ENCODE results near the gene DTD1.

Gene DTD1

DNA sequence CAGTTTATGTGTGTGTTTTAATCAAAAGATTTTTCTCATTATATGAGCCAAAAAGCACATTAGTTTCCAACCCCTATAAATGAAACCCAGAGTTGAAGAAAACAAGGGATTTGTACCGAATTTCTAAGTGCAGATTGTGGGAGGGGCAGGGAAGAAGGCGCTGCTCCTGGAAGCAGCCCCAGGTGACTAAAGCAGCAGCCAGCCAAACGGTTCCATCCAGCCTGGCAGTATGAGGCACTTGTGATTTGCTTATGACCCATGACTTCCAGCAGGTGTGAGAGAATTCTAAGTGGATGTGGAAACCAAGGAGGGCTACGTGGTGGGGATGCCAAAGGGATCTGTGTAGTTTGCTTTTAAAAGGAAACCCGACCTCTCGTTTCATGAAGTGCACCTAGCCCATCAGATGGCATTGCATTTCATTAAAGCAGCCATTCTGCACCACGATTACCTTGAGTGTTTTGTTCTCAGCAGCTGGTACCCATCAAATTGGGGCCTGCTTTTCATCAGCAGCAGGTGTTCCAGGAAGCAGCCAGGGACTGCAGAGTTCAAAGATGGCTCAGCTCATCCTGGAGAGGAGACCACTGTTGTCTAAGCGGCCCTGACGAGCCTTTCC, 79.1 kb downstream of the DTD1 start:
- no peak for DNase-seq

DNA sequence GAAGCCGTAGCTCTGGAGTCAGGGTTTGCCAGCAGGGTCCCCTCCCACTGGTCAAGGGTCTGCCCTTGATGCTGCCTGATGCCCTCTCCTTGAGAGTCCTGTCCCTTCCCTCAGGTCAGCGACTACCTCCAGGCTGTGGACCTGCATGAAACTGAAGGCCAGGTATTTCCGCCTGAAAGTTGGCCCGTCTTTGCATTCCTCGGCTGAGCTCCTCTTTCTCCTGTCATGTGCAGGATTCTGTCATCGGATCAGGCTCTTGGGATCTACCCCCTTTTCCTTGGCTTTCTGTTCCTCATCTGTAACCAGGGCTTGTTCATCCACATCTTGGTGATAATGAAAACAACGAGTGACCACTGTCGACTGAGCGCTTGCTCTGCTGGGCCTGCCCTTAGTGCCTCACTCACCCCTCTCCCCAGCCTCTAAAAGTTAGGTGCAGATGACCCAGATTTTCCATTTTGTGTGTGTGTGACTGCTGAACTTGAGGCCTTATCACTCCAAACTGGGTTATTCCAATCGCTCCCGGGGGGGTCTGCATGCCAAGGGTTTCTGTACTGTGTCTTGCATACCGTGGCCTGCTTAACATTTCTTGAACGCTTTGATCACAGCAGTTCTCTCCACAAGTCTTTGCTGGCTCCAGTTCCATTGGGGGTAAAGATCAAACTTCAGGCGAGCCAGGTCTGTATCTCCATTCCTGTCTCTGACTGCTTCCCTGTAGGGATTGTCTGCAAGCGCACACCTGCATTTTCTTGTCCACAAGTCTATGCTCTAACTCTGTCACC, 81.6 kb downstream of the DTD1 start:
- no peak for DNase-seq

DNA sequence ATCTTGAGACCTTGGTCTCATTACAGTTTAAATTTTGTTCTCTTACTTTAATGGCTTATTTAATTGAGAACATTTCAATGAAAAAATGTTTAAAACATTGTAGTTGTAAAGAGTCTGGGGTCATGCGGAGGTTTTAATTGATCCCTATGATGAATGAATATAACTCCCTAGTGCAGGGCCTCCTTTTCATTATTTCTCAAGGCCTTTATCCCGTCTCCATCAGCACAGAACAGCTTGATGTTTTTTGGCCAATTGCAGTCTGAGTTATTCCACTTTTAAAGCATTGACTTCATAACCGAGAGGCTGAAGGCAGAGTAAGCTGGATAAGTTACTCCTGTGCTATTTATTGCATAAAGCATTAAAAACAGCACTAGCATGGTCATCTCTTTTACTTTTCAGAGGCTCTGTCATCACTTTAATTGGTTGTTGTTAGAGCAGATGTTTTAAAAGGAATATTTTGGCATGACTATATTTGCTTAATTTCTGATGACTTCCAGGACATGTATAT, 83.4 kb downstream of the DTD1 start:
- DNase-seq = no peak

DNA sequence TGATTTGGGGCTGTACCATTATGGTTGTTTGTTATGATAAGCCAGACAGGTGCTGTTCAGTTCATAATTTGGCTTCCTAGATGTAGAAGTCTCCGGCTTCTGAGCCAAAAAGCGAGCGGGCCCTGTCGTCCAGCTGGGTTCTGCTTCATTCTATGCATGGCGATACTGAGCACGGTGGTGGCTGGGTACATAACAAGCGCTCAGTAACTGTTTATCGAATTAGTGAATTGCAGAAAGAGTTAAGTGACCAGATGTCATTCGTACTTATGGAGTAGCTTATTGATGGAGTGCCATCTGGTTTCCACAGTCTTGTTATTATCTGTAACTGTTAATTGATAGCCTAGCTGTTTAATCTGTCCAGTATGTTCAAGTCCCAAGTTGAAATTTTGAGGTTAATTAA, 85.0 kb downstream of the DTD1 start:
- no peak for DNase-seq

- DNase-seq = no peak
These were observed 88.5 kb downstream of the DTD1 start for GRCh38 chr20:18676396-18676795.

DNA sequence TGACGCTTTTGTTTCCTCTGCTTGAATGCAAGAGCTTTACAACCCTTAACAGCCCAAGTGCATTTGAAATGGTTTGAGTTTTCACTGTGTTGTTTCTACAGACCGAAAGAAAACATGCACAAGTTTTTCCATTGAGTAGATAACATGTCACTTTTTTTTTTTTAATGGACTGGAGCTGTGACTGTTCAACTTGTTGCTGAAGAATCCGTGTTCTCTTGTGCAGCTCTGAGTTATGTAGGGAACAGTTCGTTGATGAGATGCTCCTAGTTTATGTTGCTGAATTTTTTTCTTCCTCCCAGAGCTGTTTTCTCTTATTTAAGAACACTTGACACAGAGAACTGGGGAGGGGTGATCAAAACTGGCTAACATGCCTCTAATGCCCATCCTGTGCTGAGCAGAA, 89.3 kb downstream of the DTD1 start:
- DNase-seq = no peak

GRCh38 chr20:18678549-18679419, 90.9 kb downstream of the DTD1 start:
- no peak for DNase-seq

GRCh38 chr20:18683839-18684238, 96.0 kb downstream of the DTD1 start:
- DNase-seq = no peak

GRCh38 chr20:18684775-18685174, 96.9 kb downstream of the DTD1 start:
- no peak for DNase-seq

GRCh38 chr20:18685406-18685805, 97.6 kb downstream of the DTD1 start:
- DNase-seq = no peak

DNA sequence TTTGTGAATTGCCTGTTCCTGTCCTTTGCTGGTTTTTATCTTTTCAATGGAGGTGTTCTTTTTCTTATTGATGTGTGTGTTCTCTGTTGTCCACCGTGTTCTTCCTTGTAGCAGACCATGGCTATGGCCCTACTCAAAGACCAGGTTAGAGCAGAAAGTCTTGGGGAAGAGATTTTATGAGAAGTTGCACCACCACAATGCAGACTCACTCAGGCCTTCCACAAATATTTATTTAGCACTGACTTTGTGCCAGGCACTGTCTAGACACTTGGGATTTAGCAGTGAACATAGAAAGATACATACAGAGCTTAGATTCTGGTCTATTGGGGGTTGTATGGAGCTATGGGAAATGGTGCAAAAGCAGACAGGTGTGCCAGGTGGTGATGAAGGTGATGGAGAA, 98.8 kb downstream of the DTD1 start:
- no peak for DNase-seq

DNA sequence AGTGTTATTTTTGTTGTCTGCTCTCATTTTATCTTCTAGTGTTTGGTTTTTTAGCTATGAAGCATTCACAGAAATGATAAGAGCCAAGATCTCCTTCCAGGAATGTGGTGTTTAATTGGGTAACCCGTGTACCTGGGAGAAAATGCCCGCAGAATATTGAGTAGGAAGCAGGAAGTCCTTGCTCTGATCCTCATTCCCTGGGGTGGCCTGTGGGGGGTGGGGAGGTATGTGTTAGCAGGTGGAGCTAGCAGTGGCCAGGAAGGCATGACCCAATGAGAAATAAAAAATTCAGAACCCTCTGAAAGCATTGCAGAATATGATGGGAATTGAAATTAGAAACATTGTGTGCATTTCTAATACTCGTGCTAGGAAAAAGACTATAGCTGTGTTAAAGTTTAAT, 100.8 kb downstream of the DTD1 start:
- no peak for DNase-seq

DNA sequence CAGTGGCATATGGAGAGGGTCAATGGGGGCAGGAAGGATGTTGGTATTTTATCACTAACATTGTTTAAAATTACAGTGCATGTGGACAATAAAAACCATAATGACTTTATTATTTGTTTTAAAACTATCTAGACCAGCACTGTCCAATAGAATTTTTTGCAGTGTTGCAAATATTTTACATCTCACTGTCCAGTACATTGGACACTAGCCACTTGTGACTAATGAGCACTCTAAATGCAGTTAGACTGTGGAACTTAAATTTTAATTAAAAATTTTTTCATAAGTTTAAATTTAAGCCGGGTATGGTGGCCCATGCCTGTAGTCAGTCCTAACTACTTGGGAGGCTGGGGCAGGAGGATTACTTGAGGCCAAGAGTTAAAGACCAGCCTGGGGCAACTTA, 101.7 kb downstream of the DTD1 start:
- no peak for DNase-seq

DNA sequence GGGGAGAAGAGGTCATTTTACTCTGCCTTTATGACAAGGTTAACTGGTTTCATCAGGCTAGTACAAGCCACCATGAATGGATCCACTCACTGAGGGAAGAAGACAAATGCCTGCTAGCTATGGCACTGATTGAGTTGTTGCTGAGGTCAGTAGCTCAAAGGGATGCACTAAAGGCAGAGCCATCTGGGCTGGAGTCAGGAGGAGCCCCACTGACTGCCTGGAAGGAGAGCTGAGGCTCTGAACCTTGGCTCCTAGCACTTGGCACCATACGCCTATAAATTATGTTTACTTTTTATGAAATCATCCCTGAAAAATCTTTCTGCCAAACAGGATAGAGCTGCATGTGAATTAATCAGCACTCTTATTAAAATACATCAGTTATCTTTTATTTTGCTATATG, 104.6 kb downstream of the DTD1 start:
- DNase-seq = no peak

DNA sequence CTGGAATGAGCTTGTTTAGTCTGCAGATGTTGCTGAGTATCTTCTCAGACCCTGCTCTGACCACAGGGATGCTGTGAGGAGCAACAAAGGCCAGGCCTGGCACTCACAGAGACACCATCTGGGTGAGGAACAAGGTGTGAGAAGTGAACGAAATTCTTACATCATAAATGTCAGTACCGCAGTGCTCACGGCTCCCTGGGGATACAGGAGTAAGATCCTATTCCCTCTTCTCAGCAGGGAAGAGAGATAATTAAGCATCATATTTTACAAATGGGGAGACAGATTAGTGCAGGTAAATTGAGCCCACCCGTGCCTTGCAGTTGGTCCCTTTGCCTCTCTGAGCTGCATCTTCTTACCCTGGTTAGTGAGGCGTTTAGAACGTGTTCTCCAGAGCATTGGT, 106.2 kb downstream of the DTD1 start:
- no peak for DNase-seq

DNA sequence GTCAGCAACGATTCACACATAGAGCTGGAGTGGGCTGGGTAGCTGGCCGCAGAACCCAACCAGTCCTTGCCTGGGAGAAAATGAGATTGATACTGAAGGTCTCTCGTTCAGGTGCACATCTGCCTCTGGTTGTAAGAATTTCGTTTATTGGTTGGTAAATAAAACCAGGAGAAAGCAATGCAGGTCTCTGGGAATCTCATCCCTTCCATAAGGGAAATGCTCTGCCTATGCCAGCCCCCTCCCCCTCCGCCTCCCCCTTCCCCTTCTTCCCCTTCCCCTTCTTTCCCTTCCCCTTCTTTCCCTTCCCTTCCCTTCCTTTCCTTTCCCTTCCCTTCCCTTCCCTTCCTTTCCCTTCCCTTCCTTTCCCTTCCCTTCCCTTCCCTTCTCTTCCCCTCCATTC, 107.3 kb downstream of the DTD1 start:
- no peak for DNase-seq

GRCh38 chr20:18698735-18699380, 111.0 kb downstream of the DTD1 start:
- DNase-seq = no peak

GRCh38 chr20:18701969-18702368, 114.1 kb downstream of the DTD1 start:
- DNase-seq = no peak

DNA sequence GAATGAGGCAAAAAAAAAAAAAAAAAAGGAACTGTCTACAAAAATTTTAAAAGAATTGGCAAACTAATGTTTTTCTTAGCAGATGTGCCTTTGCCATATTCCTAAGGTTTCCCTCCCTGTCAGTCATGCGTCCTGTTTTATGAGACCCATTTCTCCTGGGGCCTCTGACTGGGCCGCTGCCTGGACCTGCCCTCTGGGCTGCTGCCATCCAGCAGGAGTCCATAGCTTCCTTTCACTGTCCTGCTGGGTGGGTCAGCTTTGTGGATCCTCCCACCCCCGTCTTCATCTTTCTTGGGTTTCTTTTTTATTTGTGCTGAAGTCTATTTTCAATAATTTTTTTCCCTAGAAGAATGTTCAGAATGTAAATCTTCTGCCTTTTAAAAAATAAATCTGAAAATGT, 114.9 kb downstream of the DTD1 start:
- DNase-seq = no peak

DNA sequence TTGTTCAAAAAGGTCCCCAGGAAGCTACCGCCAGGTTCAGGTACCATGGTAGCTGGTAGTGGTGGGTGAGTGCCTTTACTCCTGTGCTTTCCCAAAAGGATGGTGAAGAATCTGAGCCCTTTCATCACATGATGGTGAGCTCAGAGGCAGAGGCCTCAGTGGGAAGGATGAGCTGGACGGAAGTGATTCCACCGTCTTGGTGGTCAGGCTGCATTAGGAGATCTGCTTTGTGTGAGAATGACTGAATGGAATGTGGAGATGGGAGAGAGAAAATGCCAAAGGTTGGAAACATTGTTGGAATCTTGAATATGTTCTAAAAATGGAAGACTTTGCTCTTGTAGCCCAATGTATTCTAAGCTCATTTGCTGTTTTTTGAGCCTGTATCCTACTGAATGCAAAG, 117.6 kb downstream of the DTD1 start:
- DNase-seq = no peak

- no peak for DNase-seq
These were observed 118.1 kb downstream of the DTD1 start for GRCh38 chr20:18705910-18706309.

DNA sequence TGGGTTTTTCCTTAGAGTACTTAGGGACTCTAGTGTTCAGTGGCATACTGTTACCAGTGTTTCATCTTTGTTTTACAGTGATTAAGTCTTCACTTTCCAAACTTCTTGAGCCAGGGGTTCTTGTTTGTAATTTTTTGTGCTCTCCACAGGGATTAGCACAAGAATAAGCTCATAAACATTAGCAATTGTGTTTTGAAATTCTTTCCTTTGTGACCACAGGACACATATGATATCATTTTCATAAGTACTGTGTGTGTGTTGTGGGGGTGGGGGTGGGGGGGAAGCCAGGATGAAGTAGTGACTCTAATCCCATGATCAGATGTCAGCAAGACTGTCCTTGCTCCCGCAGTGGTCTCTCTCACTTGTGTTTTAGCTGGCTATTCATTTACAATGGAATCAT, 124.3 kb downstream of the DTD1 start:
- no peak for DNase-seq

DNA sequence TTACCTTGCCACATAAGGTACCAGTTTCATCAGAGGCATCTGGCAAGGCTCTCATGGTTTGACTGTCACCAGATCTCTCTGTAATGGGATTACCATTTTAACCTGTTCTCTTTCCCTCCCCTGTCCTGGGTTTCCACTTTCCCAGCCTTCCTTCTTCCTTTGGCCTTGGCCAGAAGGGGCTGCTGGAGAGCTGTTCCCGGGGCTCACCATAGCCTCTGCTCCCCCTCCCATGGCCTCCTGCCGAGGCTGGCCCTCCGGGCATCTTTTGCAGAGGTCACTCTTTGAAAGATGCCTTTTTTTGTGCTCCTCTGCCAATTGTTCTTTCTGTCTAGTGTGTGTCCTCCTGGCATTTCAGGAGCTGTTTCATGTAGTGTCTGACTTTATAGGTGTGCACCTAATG, 125.0 kb downstream of the DTD1 start:
- DNase-seq = no peak

Measured in NCI-H1048 (cell line).